Kidney glomerular epithelial cell (primary cell): ENCODE measurements around the gene NARF.
A peak's percentile ranks its signal among the peaks of the same experiment; 100 is the strongest.
"Not testable (repeated sequence)": the region's sequence is repeated elsewhere in the genome, so short reads cannot be mapped to it uniquely, and the experiment has no call there.

Source experiments
- DNase-seq: peaks from one replicate; lab custom pipeline; 2025; lab: John Stamatoyannopoulos, UW

NARF gene

DNA sequence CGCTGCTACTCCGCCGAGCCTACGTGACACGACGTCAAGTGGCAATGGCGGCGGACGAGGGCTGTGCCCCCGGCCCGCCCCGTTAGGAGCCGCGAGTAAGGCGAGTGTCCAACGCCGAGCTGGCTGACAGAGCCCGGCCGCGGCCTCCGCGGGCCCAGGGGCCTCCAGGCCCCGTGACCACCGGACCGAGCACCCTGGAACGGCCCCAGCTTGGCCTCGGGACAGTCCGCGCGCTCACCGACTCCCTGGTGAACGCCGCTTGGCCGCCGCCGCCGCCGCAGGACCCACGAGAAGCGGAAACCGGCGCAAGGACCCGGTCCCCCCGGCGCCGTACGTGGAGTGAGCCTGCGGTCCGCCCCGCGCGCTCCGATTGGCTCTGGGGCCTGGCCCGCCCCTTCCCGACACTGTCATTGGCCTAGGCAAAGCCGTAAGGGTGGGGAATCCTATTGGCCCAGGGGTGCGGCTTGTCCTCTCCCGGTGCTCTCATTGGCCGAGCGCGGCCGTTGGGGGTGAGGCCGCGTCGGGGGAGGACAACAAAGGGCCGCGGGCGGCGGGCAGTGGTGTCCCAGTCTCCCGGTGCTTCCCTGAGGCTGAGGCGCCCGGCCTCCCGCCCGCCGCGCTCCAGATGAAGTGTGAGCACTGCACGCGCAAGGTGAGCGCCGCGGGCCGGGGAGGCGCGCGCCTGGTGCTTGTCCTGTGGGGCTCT, at the start of gene NARF:
TSS of gene NARF (plus strand) at position 563 of the 706 bp plus-strand sequence. CDS start at position 626, 63 bp downstream.
- peak; percentile 95 for DNase-seq

GRCh38 chr17:82408938-82409318, 49.6 kb upstream of the NARF start:
- DNase-seq = no peak

GRCh38 chr17:82410014-82410716, 48.4 kb upstream of the NARF start:
- no peak for DNase-seq

DNA sequence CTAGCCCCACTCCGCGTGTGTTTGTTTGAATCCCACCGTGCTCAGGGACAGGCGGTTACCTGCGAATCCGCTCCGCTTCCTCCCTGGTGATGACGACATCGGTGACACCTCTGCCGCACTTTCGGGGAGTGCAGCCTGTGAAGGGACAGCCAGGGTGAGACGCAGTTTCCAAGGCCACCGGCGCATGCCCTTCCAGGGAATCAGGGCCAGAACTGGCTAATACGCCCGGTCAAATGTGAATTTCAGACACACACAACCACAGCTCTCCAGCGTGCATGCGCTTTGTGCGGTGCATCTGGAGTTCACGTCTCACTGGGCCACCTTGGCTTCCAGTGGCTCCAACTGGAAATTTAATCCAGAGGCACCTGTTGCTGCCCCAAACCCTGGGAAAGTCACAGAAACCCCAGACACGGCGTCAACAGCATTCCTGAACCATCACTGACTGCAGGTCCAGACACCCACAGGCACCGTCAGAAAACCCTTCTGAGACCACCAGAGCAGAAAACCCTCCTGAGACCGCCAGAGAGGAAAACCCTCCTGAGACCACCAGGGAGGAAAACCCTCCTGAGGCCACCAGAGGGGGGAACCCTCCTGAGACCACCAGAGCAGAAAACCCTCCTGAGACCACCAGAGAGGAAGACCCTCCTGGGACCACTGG, 47.0 kb upstream of the NARF start:
- no peak for DNase-seq

DNA sequence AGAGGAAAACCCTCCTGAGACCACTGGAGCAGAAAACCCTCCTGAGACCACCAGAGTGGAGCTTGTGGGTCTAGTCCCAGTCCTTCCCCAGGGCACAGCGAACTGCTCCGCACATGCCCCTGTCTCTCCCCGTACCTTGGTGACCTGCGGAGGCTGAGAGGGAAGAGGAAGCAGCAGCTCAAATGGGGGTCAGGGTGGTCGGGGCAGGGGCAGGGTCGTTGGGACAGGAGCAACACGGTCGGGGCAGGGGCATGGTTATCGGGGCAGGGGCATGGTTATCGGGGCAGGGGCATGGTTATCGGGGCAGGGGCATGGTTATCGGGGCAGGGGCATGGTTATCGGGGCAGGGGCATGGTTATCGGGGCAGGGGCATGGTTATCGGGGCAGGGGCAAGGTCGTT, 46.5 kb upstream of the NARF start:
- DNase-seq = not testable (repeated sequence)

- DNase-seq = no peak
Measured at GRCh38 chr17:82412535-82413520, 45.7 kb upstream of the NARF start.

GRCh38 chr17:82414548-82415281, 43.8 kb upstream of the NARF start:
- DNase-seq = peak; percentile 40

- DNase-seq = no peak
Measured at GRCh38 chr17:82415336-82415735, 43.2 kb upstream of the NARF start.

DNA sequence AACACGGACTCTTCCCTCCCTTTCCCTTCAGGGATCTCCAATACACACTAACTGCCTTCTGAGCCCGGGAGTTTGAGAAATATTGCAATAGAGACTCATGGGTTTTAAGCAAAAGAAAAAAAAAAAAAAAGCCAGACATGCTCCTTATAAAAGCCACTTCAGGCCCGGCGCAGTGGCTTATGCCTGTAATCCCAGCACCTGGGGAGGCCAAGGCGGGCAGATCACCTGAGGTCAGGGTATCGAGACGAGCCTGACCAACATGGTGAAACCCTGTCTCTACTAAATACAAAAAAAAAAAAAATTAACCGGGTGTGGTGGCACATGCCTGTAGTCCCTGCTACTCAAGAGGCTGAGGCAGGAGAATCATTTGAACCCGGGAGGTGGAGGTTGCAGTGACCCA, 42.8 kb upstream of the NARF start:
- DNase-seq = no peak

GRCh38 chr17:82416264-82416663, 42.3 kb upstream of the NARF start:
- DNase-seq = no peak

DNA sequence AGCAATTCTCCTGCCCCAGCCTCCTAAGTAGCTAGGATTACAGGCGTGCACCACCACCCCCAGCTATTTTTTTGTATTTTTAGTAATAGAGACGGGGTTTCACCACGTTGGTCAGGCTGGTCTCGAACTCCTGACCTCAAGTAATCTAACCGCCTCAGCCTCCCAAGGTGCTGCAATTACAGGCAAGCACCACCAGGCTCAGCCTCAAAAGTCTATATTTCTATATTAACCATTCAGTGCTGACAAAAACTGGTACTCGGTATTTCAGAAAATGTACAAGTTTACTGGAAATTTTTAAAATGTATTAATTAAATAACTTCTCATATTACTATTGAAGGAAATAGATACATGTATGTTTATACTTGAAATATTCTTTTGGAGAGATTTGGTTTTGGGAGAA, 41.8 kb upstream of the NARF start:
- peak; percentile 1 for DNase-seq

DNA sequence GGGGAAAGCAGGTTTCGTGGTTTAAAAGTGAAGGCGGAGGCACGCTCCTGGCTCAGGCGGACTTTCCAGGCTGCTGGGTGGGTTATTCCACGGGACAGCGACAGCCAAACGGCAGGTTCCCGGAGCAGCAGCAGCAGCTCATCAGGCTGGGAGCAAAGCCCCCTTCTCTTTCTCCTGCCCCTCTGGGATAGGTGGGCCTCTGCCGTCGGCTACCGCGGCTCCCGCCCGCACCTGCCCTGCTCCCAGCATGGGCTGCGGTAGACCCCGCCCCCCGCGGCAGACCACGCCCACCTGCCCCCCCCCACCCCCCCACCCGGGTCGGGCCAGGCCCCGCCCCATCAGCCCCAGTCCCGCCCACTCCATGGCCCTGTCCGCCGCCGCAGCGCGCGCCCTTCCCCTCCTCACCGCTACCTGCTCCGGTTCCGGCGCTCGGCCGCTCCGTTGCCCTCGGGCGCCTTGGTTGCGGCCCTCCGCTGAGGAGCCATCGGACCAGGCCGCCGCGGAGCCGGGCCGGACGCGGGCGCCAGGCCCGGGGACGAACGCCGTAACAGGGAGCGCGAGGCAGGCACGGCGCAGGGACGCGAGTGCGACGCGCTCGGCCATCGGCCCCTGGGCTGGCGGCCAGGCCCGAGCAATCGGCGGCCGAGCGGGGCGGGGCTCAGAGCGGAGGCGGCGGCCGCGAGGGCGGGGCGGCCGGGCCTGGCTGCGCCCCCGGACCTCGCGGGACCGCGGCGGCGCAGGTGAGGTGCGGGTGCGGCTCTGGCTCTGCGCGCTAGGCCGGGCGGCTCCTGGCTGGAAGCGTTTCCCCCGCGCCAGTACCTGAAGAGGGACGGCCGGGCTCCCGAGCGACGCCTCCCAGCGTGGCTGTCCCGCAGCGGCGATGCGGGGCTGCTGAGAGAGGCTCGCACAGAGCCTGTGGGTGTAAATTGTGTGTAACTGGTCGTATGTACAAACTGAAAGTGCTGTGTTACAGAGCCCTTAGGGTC, 40.2 kb upstream of the NARF start, which contains the start of the genes HEXD and OGFOD3:
TSS of gene HEXD (plus strand) at position 347 of the 986 bp plus-strand sequence. CDS start 1,453 bp downstream, outside the sequence.
TSS of gene OGFOD3 (minus strand) at position 586 of the 986 bp plus-strand sequence. CDS start at position 485, 101 bp downstream.
- peak; percentile 75 for DNase-seq

DNA sequence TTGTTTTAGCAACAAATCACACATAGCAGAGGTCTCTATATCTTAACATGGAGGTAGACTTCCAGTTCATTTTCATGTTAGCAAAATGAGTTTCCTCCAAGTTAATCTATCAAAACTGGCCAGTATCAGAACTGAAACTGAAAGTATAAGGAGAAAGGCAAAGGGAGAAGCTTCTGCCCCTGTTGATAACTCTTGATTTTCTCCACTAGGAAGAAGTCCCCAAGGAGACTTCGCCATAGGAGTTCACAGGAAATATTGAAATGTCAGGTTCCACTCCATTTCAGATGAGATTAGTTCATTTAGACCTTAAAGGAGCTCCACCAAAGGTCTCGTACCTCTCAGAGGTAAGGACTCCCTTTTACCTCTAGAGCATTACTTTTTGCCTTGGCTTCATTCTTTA, 39.0 kb upstream of the NARF start:
- no peak for DNase-seq

- no peak for DNase-seq
Measured at GRCh38 chr17:82424001-82424862, 34.3 kb upstream of the NARF start.

GRCh38 chr17:82424863-82425159, 33.7 kb upstream of the NARF start:
- no peak for DNase-seq

GRCh38 chr17:82428546-82428945, 30.0 kb upstream of the NARF start:
- DNase-seq = no peak

GRCh38 chr17:82429824-82430223, 28.7 kb upstream of the NARF start:
- DNase-seq = no peak

GRCh38 chr17:82432017-82432416, 26.5 kb upstream of the NARF start:
- no peak for DNase-seq
